Tibial nerve (tissue), 4 donors: ENCODE data around the gene ALDH3B1. TPM values are rescaled to one million over a fixed set of nuclear protein-coding genes. Genes with fewer than 3 reads are reported as not detected.

ENCODE experiments used
- DNase-seq, 2 donors: peaks; one replicate each; pipeline ENCODE4 v3.0.0-alpha.2; 2019; ENCODE audit warnings: low spot score in 2 of 2
- H3K27ac ChIP-seq, 4 donors: fragments of 200-600 bp; sonication (generic) in 3 of 4; one replicate each; pipeline ENCODE4 v1.5.1; 2017 to 2019; ENCODE audit warnings: mild to moderate bottlenecking in 1 of 4
- H3K27me3 ChIP-seq, 2 donors: fragments of 200-600 bp; sonication (generic) in 1 of 2; one replicate each; pipeline versions ENCODE4 v1.5.1 to v1.6.0; 2017 to 2019
- H3K36me3 ChIP-seq, 3 donors: fragments of 200-600 bp; sonication (generic); one replicate each; pipeline ENCODE4 v1.5.1; 2018 to 2019
- H3K4me1 ChIP-seq, 4 donors: fragments of 200-600 bp; sonication (generic) in 3 of 4; one replicate each; pipeline ENCODE4 v1.5.1; 2017 to 2019
- H3K4me3 ChIP-seq, 4 donors: fragments of 200-600 bp; sonication (generic) in 3 of 4; one replicate each; pipeline ENCODE4 v1.5.1; 2017 to 2019; ENCODE audit warnings: mild to moderate bottlenecking in 1 of 4, moderate library complexity in 1 of 4
- H3K9me3 ChIP-seq, 4 donors: fragments of 200-600 bp; sonication (generic) in 3 of 4; one replicate each; pipeline ENCODE4 v1.5.1; 2017 to 2019
- EP300 ChIP-seq, 2 donors: sonication (generic); formaldehyde crosslinking; IDR thresholded peaks; one replicate each; pipeline ENCODE4 v1.6.1; 2017; ENCODE audit warnings: antibody characterized with exemption in 2 of 2, mild to moderate bottlenecking in 1 of 2
- POLR2A ChIP-seq, 2 donors: fragments of 450-650 bp; IDR thresholded peaks; one replicate each; pipeline ENCODE4 v1.6.1; 2017; ENCODE audit warnings: antibody characterized with exemption in 2 of 2, mild to moderate bottlenecking in 2 of 2, moderate library complexity in 2 of 2
- WGBS, 2 donors: methylation state at CpG; one replicate each; pipeline ENCODE4 v1.1.5; 2018; 5-methylcytosine and 5-hydroxymethylcytosine counted together
- total RNA-seq, 4 donors: library from RNA; depleted of rRNA; stranded (reverse); fragments of >200 nt; gene quantifications; one replicate each; pipeline ENCODE4 v1.1.0, GENCODE V29; 2016
- TF ChIP-seq, protein P1 (sequence below), 5 experiments: fragments of 200-600 bp in 3 of 5; fragments of 450-650 bp in 2 of 5; sonication (generic) in 3 of 5; IDR thresholded peaks; one replicate each; pipeline ENCODE4 v1.5.1; 2016 to 2019; ENCODE audit warnings: antibody characterized with exemption in 5 of 5, mild to moderate bottlenecking in 3 of 5, moderate library complexity in 2 of 5

Gene ALDH3B1
- total RNA-seq, 4 donors from 2014 or later: 80.4 to 137 (median 91.8) TPM

DNA sequence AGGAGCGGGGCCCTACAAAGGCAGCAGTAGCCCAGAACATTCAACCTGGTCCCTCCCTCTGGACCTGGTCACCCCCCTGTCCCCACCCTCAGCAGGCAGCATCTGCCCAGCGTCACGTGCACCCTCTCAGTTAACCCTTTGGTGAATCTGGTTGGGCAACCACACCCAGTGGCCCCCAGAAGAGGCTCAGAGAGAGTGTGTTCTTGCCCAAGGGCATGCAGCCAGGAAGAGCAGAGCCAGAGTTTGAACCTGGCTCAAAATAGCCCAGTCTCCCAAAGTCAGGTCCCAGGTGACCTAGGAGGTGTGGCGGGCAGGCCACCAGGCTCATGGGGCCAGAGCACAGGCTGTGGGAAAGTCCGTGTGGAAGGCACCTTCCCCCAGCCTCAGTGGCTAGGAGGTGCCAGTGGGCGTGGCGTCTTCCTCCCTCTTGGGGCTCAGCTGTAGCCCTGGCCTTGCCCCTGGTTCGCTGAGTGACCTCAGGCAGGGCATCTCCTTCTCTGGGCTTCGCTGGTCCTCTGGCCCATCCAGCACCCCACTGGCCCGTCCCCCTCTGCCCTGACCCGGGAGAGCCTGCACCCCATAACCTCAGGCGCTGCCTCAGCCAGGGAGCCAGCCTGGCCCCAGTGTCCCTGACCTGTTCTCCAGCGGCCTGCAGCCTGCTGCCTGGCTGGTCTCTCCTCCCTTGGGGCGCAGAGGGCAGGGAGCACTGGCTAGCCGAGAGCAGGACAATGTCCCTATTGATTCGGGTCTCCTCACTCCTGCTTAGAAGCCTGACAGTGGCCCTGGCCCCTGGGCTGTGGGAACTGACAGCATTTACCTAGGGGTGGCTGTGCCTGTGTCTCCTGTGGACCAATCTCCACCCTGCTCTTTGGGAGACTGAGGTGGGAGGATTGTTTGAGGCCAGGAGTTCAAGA lies 7.0 kb downstream of the ALDH3B1 start:
- H3K9me3 ChIP-seq: no peaks in the 10 kb centered on the region
- no peaks in the 10 kb centered on the region for H3K27me3 ChIP-seq
- WGBS, 2 donors: 39 to 46% methylated on average over 8 to 16 of the region's 16 CpGs
- H3K4me1 ChIP-seq: peaks cover 0 to 90% (median 46%) of the 10 kb centered on the region in 4 donors
- H3K4me3 ChIP-seq: no peak overlapping the region
- peak overlapping the region; percentile 51 to 98 (median 70) for H3K27ac ChIP-seq
- no peak for TF ChIP-seq EP300 (IDR thresholded peaks at IDR 0.05)
- no peak for TF ChIP-seq POLR2A (IDR thresholded peaks at IDR 0.05)
- TF ChIP-seq, protein P1, sequence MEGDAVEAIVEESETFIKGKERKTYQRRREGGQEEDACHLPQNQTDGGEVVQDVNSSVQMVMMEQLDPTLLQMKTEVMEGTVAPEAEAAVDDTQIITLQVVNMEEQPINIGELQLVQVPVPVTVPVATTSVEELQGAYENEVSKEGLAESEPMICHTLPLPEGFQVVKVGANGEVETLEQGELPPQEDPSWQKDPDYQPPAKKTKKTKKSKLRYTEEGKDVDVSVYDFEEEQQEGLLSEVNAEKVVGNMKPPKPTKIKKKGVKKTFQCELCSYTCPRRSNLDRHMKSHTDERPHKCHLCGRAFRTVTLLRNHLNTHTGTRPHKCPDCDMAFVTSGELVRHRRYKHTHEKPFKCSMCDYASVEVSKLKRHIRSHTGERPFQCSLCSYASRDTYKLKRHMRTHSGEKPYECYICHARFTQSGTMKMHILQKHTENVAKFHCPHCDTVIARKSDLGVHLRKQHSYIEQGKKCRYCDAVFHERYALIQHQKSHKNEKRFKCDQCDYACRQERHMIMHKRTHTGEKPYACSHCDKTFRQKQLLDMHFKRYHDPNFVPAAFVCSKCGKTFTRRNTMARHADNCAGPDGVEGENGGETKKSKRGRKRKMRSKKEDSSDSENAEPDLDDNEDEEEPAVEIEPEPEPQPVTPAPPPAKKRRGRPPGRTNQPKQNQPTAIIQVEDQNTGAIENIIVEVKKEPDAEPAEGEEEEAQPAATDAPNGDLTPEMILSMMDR (IDR thresholded peaks at IDR 0.05): no peak
- no peak for DNase-seq
- peaks cover 0 to 28% (median 0%) of the 10 kb centered on the region in 3 donors for H3K36me3 ChIP-seq

DNA sequence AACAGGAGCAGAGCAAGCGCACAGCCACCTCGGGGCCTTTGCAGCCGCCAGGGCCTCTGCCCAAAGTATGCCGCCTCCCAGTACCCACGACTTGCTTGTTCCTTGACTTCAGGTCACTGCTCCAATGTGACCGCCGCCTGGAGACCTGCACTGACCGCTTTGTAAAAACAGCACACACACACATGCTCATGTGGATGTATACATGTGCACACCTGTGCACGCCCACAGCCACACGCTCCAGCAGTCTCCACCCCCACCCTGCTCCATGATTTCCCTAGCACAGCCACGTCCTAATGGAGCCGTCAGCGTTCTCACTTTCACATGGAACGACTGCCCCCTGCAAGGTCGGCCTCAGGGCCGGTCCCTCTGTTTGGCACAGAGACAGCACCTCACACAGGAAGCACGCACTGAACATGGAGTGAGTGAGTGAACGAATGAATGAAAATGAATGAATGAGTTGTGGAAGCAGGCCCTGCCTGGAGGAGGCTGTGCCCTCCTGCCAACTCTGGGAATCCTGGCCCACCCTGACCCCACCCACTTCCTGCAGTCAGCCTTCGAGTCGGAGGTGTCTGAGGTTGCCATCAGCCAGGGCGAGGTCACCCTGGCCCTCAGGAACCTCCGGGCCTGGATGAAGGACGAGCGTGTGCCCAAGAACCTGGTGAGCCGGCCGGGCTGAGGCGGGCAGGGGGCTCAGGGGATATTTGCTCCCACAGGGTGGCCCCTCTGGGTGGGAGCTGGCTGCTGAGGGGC lies 8.0 kb downstream of the ALDH3B1 start:
- TF ChIP-seq, protein P1 (IDR thresholded peaks at IDR 0.05): no peak
- TF ChIP-seq POLR2A (IDR thresholded peaks at IDR 0.05): no peak
- no peak for TF ChIP-seq EP300 (IDR thresholded peaks at IDR 0.05)
- H3K27me3 ChIP-seq: no peaks in the 10 kb centered on the region

DNA sequence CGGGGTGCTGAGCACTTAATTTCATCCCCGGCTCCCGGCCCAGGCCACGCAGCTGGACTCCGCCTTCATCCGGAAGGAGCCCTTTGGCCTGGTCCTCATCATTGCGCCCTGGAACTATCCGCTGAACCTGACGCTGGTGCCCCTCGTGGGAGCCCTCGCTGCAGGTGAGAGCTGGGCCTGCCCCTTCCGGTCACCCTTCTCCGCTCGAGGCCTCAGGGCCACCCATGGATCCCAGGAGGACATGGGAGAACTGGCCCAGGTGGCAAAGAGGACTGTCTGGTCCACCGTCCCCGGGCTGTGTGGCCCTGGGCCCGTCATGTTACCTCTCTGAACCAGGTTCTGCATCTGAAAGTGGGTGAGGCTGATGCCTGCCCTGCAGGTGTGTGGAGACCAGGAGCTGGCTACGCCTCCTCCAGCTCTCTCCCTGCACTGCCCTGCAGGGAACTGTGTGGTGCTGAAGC lies 8.6 kb downstream of the ALDH3B1 start:
- Histone ChIP-seq H3K36me3 (peaks cover 0 to 44% (median 0%) of the 10 kb centered on the region in 3 donors), H3K4me3 (no peak overlapping the region), H3K9me3 (peaks cover 0 to under 1% (median 0%) of the 10 kb centered on the region in 4 donors), H3K27me3 (no peaks in the 10 kb centered on the region), H3K4me1 (peaks cover 0 to 74% (median 31%) of the 10 kb centered on the region in 4 donors), H3K27ac (peak overlapping the region in 2 of 4 donors; percentile 3 to 98)
- no peak for DNase-seq
- TF ChIP-seq, protein P1 (IDR thresholded peaks at IDR 0.05): no peak
- TF ChIP-seq POLR2A (IDR thresholded peaks at IDR 0.05) (no peak), EP300 (IDR thresholded peaks at IDR 0.05) (no peak)
- 84 to 86% methylated on average over 17 of the region's 18 CpGs for WGBS, 2 donors

More for the DNA sequence above, 8.0 kb downstream of the ALDH3B1 start:
- H3K36me3 ChIP-seq: peaks cover 0 to 38% (median 0%) of the 10 kb centered on the region in 3 donors
- peaks cover 0 to 80% (median 36%) of the 10 kb centered on the region in 4 donors for H3K4me1 ChIP-seq
- DNase-seq: no peak
- H3K9me3 ChIP-seq: no peaks in the 10 kb centered on the region
- peak overlapping the region in 3 of 4 donors; percentile 57 to 98 (median 84) for H3K27ac ChIP-seq
- 61 to 62% methylated on average over 24 to 27 of the region's 27 CpGs for WGBS, 2 donors
- H3K4me3 ChIP-seq: no peak overlapping the region

DNA sequence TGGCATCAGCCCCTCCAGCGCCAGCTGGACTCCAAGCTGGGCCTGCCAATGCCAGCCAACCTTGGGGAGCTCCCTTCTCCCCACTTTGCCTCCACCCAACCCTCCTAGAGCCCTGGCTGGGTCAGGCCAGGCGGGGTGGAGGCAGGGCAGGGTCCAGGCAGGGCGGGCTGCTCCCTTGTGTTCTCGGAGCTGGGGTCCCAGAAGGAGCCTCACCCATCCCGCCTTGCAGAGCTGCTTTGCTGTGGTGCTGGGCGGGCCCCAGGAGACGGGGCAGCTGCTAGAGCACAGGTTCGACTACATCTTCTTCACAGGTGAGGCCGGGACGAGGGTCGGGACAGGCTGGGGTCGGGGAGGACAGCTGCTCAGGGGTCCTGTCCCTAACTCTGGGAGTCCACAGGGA lies 9.4 kb downstream of the ALDH3B1 start:
- Histone ChIP-seq H3K9me3 (peaks cover 0 to 8% (median 0%) of the 10 kb centered on the region in 4 donors), H3K27me3 (no peaks in the 10 kb centered on the region), H3K4me1 (peaks cover 0 to 66% (median 24%) of the 10 kb centered on the region in 4 donors), H3K27ac (peak overlapping the region in 1 of 4 donors; percentile 98), H3K4me3 (no peak overlapping the region), H3K36me3 (peaks cover 0 to 51% (median 0%) of the 10 kb centered on the region in 3 donors)
- no peak for DNase-seq
- TF ChIP-seq, protein P1 (IDR thresholded peaks at IDR 0.05): no peak
- TF ChIP-seq POLR2A (IDR thresholded peaks at IDR 0.05) (no peak), EP300 (IDR thresholded peaks at IDR 0.05) (no peak)
- WGBS, 2 donors: 85 to 90% methylated on average over 8 to 12 of the region's 12 CpGs
